GM18951 (cell line): ENCODE data around the gene TBC1D2B.
A peak's percentile ranks its signal among the peaks of the same experiment; 100 is the strongest.

Source experiments
- POLR2A ChIP-seq: IDR thresholded peaks from 4 replicates; pipeline ENCODE4 v1.6.1; 2011; ENCODE audit warnings: mild to moderate bottlenecking; ENCODE audit not compliant: insufficient read length, insufficient read depth; ENCODE audit errors: extremely low read depth
- in situ Hi-C: fragments of 300-500 bp; cut with MboI; formaldehyde crosslinking; loops from one replicate; pipeline ENCODE4 v1.12.0; 2022; ENCODE audit warnings: low sequenced_read_pairs, mixed read lengths, inconsistent platforms; ENCODE audit not compliant: unreplicated experiment

The TBC1D2B gene

GRCh38 chr15:78077053-78077870 lies at the start of gene TBC1D2B:
TSS of gene TBC1D2B (minus strand) at chr15:78077711. CDS start at chr15:78077652, 59 bp downstream.
- peak; percentile 64 for TF ChIP-seq POLR2A
- in situ Hi-C loops: no loop called here

- no peak for TF ChIP-seq POLR2A
- in situ Hi-C loops: no loop called here
Measured at GRCh38 chr15:78125267-78125666, 47.8 kb upstream of the TBC1D2B start.

- no peak for TF ChIP-seq POLR2A
- in situ Hi-C loops: no loop called here
Measured at GRCh38 chr15:78120523-78120922, 43.0 kb upstream of the TBC1D2B start.

DNA sequence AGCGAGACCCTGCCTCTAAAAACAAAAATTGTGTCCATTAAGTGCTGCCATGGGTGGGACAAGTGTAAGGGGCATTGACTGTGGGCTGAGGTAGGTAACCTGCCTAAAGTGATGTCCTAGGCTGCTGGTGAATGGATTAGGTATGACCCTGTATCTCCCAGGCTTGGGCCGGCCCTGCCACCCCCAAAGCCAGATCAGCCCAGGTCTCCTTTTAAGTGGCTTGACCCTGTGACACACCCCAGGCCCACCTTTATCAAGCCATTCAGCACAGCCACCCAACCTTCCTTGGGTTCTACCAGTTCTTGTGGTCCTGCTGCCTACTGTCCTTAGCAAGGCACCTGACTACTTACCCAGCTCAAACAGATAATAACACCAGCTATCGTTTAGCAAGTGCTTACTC lies 35.0 kb upstream of the TBC1D2B start:
- in situ Hi-C loops: loop anchor here (5.0 to 10.0 kb wide), 3 partner anchors 85 to 145 kb away; partner anchors contain the start of gene ACSBG1
- TF ChIP-seq POLR2A: no peak

- no peak for TF ChIP-seq POLR2A
- in situ Hi-C loops: loop anchor here (5.0 to 10.0 kb wide), 3 partner anchors 86 to 144 kb away; partner anchors contain the start of gene ACSBG1
Measured at GRCh38 chr15:78111788-78112187, 34.3 kb upstream of the TBC1D2B start.

DNA sequence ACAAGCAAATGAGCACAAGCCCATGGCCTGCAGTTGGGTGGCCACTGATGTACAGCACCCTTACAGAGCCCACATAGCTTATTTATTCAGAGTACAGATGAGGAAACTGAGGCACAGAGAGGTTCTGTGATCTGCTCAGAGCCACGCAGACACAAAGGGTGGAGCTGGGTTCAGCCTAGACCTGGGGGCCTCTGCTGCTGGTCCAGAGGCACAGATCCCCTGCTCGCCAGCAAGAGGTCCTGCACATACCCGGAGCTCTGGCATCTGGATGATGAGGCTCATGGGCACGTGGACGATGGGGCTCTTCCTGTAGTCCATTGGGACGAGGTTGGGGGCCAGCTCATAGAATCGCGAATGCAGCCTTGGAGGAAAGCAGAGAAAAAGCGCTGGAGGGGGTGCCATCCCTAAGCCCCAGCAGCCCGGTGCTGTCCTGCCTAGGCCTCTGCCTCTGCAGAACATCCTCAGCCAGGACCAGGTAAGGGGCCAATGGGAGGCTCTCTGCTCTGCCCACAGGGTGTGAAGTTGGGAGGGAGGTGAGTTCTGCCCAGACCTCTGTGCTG lies 33.5 kb upstream of the TBC1D2B start:
- no peak for TF ChIP-seq POLR2A
- in situ Hi-C loops: loop anchor here (5.0 to 10.0 kb wide), 3 partner anchors 86 to 144 kb away; partner anchors contain the start of gene ACSBG1

GRCh38 chr15:78110096-78110495 lies 32.6 kb upstream of the TBC1D2B start:
- TF ChIP-seq POLR2A: no peak
- in situ Hi-C loops: loop anchor here (5.0 to 10.0 kb wide), 3 partner anchors 87 to 143 kb away; partner anchors contain the start of gene ACSBG1

DNA sequence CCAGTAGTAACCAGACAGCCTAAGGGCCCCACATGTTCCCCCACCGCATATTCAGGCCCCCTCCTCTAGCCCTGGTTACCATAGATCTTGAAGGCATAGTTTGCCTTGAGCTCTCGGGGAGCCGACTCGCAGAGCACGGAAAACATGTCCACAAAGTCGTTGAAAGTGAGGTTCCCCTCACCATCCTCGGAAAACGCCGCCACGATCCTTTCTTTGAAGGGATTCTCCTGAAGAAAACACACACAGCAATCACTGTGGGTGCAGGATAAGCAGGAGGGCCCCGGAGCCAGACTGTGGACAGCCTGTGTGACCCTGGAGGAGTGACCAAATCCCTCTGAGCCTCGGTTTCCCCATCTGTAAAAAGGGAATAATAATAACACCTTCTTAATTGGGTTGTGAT lies 31.6 kb upstream of the TBC1D2B start:
- in situ Hi-C loops: no loop called here
- no peak for TF ChIP-seq POLR2A

- in situ Hi-C loops: no loop called here
- no peak for TF ChIP-seq POLR2A
Measured at GRCh38 chr15:78108300-78109084, 31.0 kb upstream of the TBC1D2B start.

GRCh38 chr15:78107471-78107870 lies 30.0 kb upstream of the TBC1D2B start:
- in situ Hi-C loops: no loop called here
- no peak for TF ChIP-seq POLR2A

DNA sequence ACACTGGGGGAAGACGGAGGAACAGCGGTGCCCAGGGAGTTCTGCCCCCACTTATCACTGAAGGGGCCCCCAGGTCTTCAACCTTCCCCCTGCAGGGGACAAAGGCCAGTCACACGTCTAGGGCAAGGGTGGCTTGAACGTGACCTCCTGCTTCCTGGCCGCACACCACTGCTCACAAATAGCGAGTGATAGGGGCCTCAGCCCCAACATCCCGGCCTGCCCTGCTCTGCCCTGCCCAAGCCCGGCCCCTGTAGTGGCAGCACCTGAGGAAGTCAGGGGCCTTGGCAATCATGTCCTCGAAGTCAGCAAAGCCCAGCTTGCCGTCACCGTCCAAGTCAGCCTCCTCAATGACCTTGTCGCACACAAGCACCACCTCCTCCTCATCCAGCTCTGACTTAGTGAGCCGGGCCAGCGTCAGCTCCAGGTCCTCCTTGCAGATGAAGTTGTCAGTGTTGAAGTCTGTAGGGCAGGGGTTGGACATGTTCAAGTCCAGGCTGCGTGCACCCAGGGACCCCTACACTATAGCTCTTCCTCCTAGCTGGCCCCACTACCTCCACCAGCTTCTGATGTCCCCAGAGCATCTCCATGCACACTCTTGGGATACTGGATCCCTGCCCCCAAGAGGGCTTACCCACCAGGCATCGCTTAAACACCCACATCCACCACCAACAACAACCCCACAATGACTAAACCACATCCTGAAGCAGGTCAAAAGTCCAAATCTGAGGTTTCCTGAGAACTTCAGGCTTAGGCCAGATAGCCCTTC lies 28.1 kb upstream of the TBC1D2B start:
- TF ChIP-seq POLR2A: no peak
- in situ Hi-C loops: no loop called here
